GF-D8 (cell line): ENCODE data around the gene COL5A3.
A peak's percentile ranks its signal among the peaks of the same experiment; 100 is the strongest.
"Not testable (repeated sequence)": the region's sequence is repeated elsewhere in the genome, so short reads cannot be mapped to it uniquely, and the experiment has no call there.

Source experiments
- DNase-seq: peaks from one replicate; lab custom pipeline; 2025; lab: John Stamatoyannopoulos, UW

COL5A3 gene

GRCh38 chr19:9936326-9937000 is 73.8 kb downstream of the COL5A3 start, which contains the start of gene OLFM2:
Gene OLFM2, minus strand, starts transcription at chr19:9936515. Its CDS starts 149 bp downstream, at chr19:9936366.
- DNase-seq = no peak

- no peak for DNase-seq
Observed at GRCh38 chr19:9935506-9936325, 74.6 kb downstream of the COL5A3 start.

- no peak for DNase-seq
Observed at GRCh38 chr19:9934132-9934950, 76.0 kb downstream of the COL5A3 start.

- DNase-seq = no peak
Observed at GRCh38 chr19:9932835-9933234, 77.5 kb downstream of the COL5A3 start.

GRCh38 chr19:9931629-9932028 is 78.7 kb downstream of the COL5A3 start:
- no peak for DNase-seq

- DNase-seq = no peak
Observed at GRCh38 chr19:9923440-9923839, 86.9 kb downstream of the COL5A3 start.

GRCh38 chr19:9922782-9923379 is 87.4 kb downstream of the COL5A3 start:
- DNase-seq = not testable (repeated sequence)

GRCh38 chr19:9917321-9917720 is 93.0 kb downstream of the COL5A3 start:
- DNase-seq = no peak

- no peak for DNase-seq
Observed at GRCh38 chr19:9916719-9917118, 93.6 kb downstream of the COL5A3 start.

- peak; percentile 43 for DNase-seq
Observed at GRCh38 chr19:9914315-9915207, 95.7 kb downstream of the COL5A3 start.

GRCh38 chr19:9914001-9914314 is 96.3 kb downstream of the COL5A3 start:
- no peak for DNase-seq

GRCh38 chr19:9913237-9914000 is 96.9 kb downstream of the COL5A3 start:
- no peak for DNase-seq

- DNase-seq = no peak
Observed at GRCh38 chr19:9912551-9913236, 97.6 kb downstream of the COL5A3 start.

GRCh38 chr19:9911524-9912185 is 98.6 kb downstream of the COL5A3 start:
- DNase-seq = no peak

GRCh38 chr19:9910625-9911024 is 99.7 kb downstream of the COL5A3 start:
- DNase-seq = no peak
